ENCODE data around the gene SCEL.
"Not testable (repeated sequence)": the region's sequence is repeated elsewhere in the genome, so short reads cannot be mapped to it uniquely, and the experiment has no call there.

SCEL gene

GRCh38 chr13:77563111-77563510, 27.6 kb downstream of the SCEL start:
- DNase-seq, result peak; percentile 34 to 54

- peak; percentile 59 to 82 for DNase-seq
Measured at GRCh38 chr13:77565635-77566034, 30.1 kb downstream of the SCEL start.

GRCh38 chr13:77571956-77572355, 36.5 kb downstream of the SCEL start:
- DNase-seq, result no peak

- no peak for DNase-seq
Measured at GRCh38 chr13:77574096-77574495, 38.6 kb downstream of the SCEL start.

- no peak for DNase-seq
Measured at GRCh38 chr13:77579959-77580358, 44.5 kb downstream of the SCEL start.

- DNase-seq, result no peak
Measured at GRCh38 chr13:77580748-77581147, 45.2 kb downstream of the SCEL start.

- no peak for DNase-seq
Measured at GRCh38 chr13:77583581-77583980, 48.1 kb downstream of the SCEL start.

GRCh38 chr13:77584106-77584505, 48.6 kb downstream of the SCEL start:
- DNase-seq, result no peak

- no peak for DNase-seq
Measured at GRCh38 chr13:77595166-77595810, 59.8 kb downstream of the SCEL start.

GRCh38 chr13:77596777-77597176, 61.3 kb downstream of the SCEL start:
- no peak for DNase-seq

- DNase-seq, result no peak
Measured at GRCh38 chr13:77599351-77599750, 63.8 kb downstream of the SCEL start.

- no peak for DNase-seq
Measured at GRCh38 chr13:77600701-77601100, 65.2 kb downstream of the SCEL start.

GRCh38 chr13:77611068-77611467, 75.6 kb downstream of the SCEL start:
- DNase-seq, result no peak

- DNase-seq, result no peak
Measured at GRCh38 chr13:77616027-77616426, 80.5 kb downstream of the SCEL start.

GRCh38 chr13:77619655-77620054, 84.1 kb downstream of the SCEL start:
- no peak for DNase-seq

GRCh38 chr13:77620138-77620537, 84.6 kb downstream of the SCEL start:
- DNase-seq, result no peak

- DNase-seq, result no peak
Measured at GRCh38 chr13:77623806-77624205, 88.3 kb downstream of the SCEL start.

- DNase-seq, result no peak
Measured at GRCh38 chr13:77628170-77628569, 92.7 kb downstream of the SCEL start.

GRCh38 chr13:77637588-77637987, 102.1 kb downstream of the SCEL start:
- DNase-seq, result no peak

- DNase-seq, result no peak
Measured at GRCh38 chr13:77650409-77650808, 114.9 kb downstream of the SCEL start.

GRCh38 chr13:77653301-77653700, 117.8 kb downstream of the SCEL start:
- peak; percentile 35 to 48 for DNase-seq

- DNase-seq, result not testable (repeated sequence)
Measured at GRCh38 chr13:77660016-77660415, 124.5 kb downstream of the SCEL start.

- DNase-seq, result no peak
Measured at GRCh38 chr13:77660841-77661250, 125.3 kb downstream of the SCEL start.

- DNase-seq, result not testable (repeated sequence)
Measured at GRCh38 chr13:77662301-77662700, 126.8 kb downstream of the SCEL start.

GRCh38 chr13:77662831-77663230, 127.3 kb downstream of the SCEL start:
- not testable (repeated sequence) for DNase-seq
